HepG2 (cell line): Measurements from ENCODE around the gene MINDY1. TPM values are rescaled to one million over a fixed set of nuclear protein-coding genes. Genes with fewer than 3 reads are reported as not detected.

Source experiments
- ATAD3A ChIP-seq: sonication (generic); formaldehyde crosslinking; IDR thresholded peaks from 2 replicates; pipeline ENCODE4 v1.4.0; 2020; ENCODE audit warnings: missing genetic modification reagents
- BCL6 ChIP-seq: IDR thresholded peaks from 2 replicates; pipeline ENCODE4 v1.6.1; 2016; ENCODE audit warnings: missing genetic modification reagents, missing compliant biosample characterization
- CSRNP2 ChIP-seq: sonication (generic); formaldehyde crosslinking; conservative IDR thresholded peaks from 2 replicates; pipeline ENCODE4 v1.8.0; 2022; ENCODE audit warnings: low read depth, missing genetic modification reagents
- HNF4G ChIP-seq, 2 experiments: sonication (generic) in 1 of 2; formaldehyde crosslinking in 1 of 2; IDR thresholded peaks; 2 replicates each; pipeline versions ENCODE4 v1.4.0 to v1.6.1; 2011 to 2020; ENCODE audit warnings: borderline replicate concordance in 2 of 2, low read depth in 2 of 2, mild to moderate bottlenecking in 2 of 2, low read length in 1 of 2, missing genetic modification reagents in 1 of 2, moderate library complexity in 1 of 2
- HNRNPLL ChIP-seq: fragments of 200-400 bp; formaldehyde crosslinking; IDR thresholded peaks from 2 replicates; pipeline ENCODE4 v1.6.1; 2017; ENCODE audit warnings: mild to moderate bottlenecking, low read depth, low read length; ENCODE audit not compliant: poor library complexity, severe bottlenecking
- LBX2 ChIP-seq: sonication (generic); formaldehyde crosslinking; IDR thresholded peaks from 2 replicates; pipeline ENCODE4 v1.5.0; 2020; ENCODE audit warnings: missing genetic modification reagents, mild to moderate bottlenecking, borderline replicate concordance
- NCOA2 ChIP-seq: sonication (generic); formaldehyde crosslinking; IDR thresholded peaks from 2 replicates; pipeline ENCODE4 v1.8.0; 2022; ENCODE audit warnings: inconsistent platforms
- NR2C2 ChIP-seq: sonication (generic); formaldehyde crosslinking; IDR thresholded peaks from 2 replicates; pipeline ENCODE4 v1.4.0; 2020; ENCODE audit warnings: missing genetic modification reagents, mild to moderate bottlenecking, moderate library complexity, borderline replicate concordance
- POLR2G ChIP-seq: fragments of 200-400 bp; formaldehyde crosslinking; IDR thresholded peaks from 2 replicates; pipeline ENCODE4 v1.6.1; 2018; ENCODE audit warnings: mild to moderate bottlenecking, low read depth, low read length, moderate library complexity
- REL ChIP-seq: sonication (generic); formaldehyde crosslinking; conservative IDR thresholded peaks from 2 replicates; pipeline ENCODE4 v1.8.0; 2022; ENCODE audit warnings: mild to moderate bottlenecking, missing genetic modification reagents, moderate library complexity
- SP2 ChIP-seq: sonication (generic); formaldehyde crosslinking; IDR thresholded peaks from 2 replicates; pipeline ENCODE4 v1.5.1; 2020; ENCODE audit warnings: mild to moderate bottlenecking, missing genetic modification reagents
- ZNF235 ChIP-seq: sonication (generic); formaldehyde crosslinking; IDR thresholded peaks from 2 replicates; pipeline ENCODE4 v1.8.1; 2023; ENCODE audit warnings: mild to moderate bottlenecking, missing genetic modification reagents, borderline replicate concordance
- ZNF572 ChIP-seq: sonication (generic); formaldehyde crosslinking; IDR thresholded peaks from 2 replicates; pipeline ENCODE4 v1.5.1; 2020; ENCODE audit warnings: mild to moderate bottlenecking, missing genetic modification reagents
- ZNF644 ChIP-seq: IDR thresholded peaks from 2 replicates; pipeline ENCODE4 v1.6.1; 2016; ENCODE audit warnings: low read depth
- ZNF772 ChIP-seq: sonication (generic); formaldehyde crosslinking; IDR thresholded peaks from 2 replicates; pipeline ENCODE4 v1.5.0; 2020; ENCODE audit warnings: mild to moderate bottlenecking, missing genetic modification reagents
- ZNF839 ChIP-seq: sonication (generic); formaldehyde crosslinking; IDR thresholded peaks from 2 replicates; pipeline ENCODE4 v1.4.0; 2020; ENCODE audit warnings: missing genetic modification reagents, mild to moderate bottlenecking, borderline replicate concordance
- polyA plus RNA-seq, 8 experiments: library from polyadenylated mRNA; depleted of rRNA in 3 of 8; stranded (reverse) in 7 of 8; unstranded in 1 of 8; fragments of >200 nt; fragmentation: Illumina TruSeq in 4 of 8; extraction: Trizol in 4 of 8; gene quantifications; 2 replicates each; pipeline versions ENCODE4 v1.2.1 to v1.2.3, GENCODE V29; 2011 to 2016; ENCODE audit warnings: low read depth in 4 of 8, missing spikeins in 1 of 8, mixed read lengths in 1 of 8; ENCODE audit not compliant: insufficient read depth in 1 of 8
- total RNA-seq, 5 experiments: library from RNA; depleted of rRNA; stranded (reverse); fragments of >200 nt; fragmentation: Illumina TruSeq; extraction: Trizol; gene quantifications; 2 replicates each; pipeline ENCODE4 v1.2.3, GENCODE V29; 2016; ENCODE audit warnings: low read depth in 1 of 5
- TF ChIP-seq, protein P1 (sequence below): sonication (generic); formaldehyde crosslinking; IDR thresholded peaks from 2 replicates; pipeline ENCODE4 v1.4.0; 2020; ENCODE audit warnings: mild to moderate bottlenecking, missing genetic modification reagents
- TF ChIP-seq, protein P2 (sequence below): sonication (generic); formaldehyde crosslinking; IDR thresholded peaks from 2 replicates; pipeline ENCODE4 v1.8.0; 2022; ENCODE audit warnings: mild to moderate bottlenecking, missing genetic modification reagents, moderate library complexity
- TF ChIP-seq, protein P3 (sequence below): fragments of 450-650 bp; IDR thresholded peaks from 2 replicates; pipeline ENCODE4 v1.6.1; 2016

The MINDY1 gene
- total and polyA plus RNA-seq, 2 of the 13 experiments (the other 11 are each of a cell fraction or from before 2014, with no cell fraction given), result 11.1 to 15.0 TPM

DNA sequence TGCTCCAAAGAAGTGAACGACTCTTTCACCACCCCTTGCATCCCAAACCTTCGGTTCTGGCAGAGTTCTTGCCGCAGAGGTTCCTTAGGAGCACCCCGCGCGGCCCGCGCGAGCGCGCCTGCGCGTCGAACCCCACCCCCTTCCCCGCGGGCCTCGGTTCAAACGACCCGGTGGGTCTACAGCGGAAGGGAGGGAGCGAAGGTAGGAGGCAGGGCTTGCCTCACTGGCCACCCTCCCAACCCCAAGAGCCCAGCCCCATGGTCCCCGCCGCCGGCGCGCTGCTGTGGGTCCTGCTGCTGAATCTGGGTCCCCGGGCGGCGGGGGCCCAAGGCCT lies 40.9 kb upstream of the MINDY1 start, which contains the start of gene C1orf56 (continued):
- TF ChIP-seq ZNF235 (no peak), BCL6 (CRISPR knock-in tag) (no peak), POLR2G (peak; percentile 76), SP2 (CRISPR knock-in tag) (no peak), ZNF772 (no peak), LBX2 (CRISPR knock-in tag) (no peak), HNF4G (IDR thresholded peaks at IDR 0.05; ENCODE audit: borderline replicate concordance, low read depth, low read length) (no peak), HNF4G (CRISPR knock-in tag; IDR thresholded peaks at IDR 0.05; ENCODE audit: borderline replicate concordance, low read depth) (no peak), ZNF839 (CRISPR knock-in tag) (no peak), ZNF572 (CRISPR knock-in tag) (no peak), CSRNP2 (CRISPR knock-in tag) (no peak), ATAD3A (CRISPR knock-in tag) (no peak), REL (CRISPR knock-in tag) (no peak), HNRNPLL (no peak), ZNF644 (CRISPR knock-in tag) (no peak), NR2C2 (CRISPR knock-in tag) (no peak), NCOA2 (no peak)
- TF ChIP-seq, protein P1, sequence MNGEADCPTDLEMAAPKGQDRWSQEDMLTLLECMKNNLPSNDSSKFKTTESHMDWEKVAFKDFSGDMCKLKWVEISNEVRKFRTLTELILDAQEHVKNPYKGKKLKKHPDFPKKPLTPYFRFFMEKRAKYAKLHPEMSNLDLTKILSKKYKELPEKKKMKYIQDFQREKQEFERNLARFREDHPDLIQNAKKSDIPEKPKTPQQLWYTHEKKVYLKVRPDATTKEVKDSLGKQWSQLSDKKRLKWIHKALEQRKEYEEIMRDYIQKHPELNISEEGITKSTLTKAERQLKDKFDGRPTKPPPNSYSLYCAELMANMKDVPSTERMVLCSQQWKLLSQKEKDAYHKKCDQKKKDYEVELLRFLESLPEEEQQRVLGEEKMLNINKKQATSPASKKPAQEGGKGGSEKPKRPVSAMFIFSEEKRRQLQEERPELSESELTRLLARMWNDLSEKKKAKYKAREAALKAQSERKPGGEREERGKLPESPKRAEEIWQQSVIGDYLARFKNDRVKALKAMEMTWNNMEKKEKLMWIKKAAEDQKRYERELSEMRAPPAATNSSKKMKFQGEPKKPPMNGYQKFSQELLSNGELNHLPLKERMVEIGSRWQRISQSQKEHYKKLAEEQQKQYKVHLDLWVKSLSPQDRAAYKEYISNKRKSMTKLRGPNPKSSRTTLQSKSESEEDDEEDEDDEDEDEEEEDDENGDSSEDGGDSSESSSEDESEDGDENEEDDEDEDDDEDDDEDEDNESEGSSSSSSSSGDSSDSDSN (CRISPR knock-in tag), result peak; percentile 69; the same call in 1 of the 2 replicates
- TF ChIP-seq, protein P2, sequence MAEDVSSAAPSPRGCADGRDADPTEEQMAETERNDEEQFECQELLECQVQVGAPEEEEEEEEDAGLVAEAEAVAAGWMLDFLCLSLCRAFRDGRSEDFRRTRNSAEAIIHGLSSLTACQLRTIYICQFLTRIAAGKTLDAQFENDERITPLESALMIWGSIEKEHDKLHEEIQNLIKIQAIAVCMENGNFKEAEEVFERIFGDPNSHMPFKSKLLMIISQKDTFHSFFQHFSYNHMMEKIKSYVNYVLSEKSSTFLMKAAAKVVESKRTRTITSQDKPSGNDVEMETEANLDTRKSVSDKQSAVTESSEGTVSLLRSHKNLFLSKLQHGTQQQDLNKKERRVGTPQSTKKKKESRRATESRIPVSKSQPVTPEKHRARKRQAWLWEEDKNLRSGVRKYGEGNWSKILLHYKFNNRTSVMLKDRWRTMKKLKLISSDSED, result no peak
- TF ChIP-seq, protein P3, sequence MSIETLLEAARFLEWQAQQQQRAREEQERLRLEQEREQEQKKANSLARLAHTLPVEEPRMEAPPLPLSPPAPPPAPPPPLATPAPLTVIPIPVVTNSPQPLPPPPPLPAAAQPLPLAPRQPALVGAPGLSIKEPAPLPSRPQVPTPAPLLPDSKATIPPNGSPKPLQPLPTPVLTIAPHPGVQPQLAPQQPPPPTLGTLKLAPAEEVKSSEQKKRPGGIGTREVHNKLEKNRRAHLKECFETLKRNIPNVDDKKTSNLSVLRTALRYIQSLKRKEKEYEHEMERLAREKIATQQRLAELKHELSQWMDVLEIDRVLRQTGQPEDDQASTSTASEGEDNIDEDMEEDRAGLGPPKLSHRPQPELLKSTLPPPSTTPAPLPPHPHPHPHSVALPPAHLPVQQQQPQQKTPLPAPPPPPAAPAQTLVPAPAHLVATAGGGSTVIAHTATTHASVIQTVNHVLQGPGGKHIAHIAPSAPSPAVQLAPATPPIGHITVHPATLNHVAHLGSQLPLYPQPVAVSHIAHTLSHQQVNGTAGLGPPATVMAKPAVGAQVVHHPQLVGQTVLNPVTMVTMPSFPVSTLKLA, result no peak
